HG03342 (cell line): ENCODE results near the gene GRIK4.

Experiments used
- ATAC-seq: cut with Tn5 transposase; IDR thresholded peaks from one replicate; pipeline ENCODE4 v1.9.1; 2021; ENCODE audit warnings: mild to moderate bottlenecking, moderate library complexity; ENCODE audit not compliant: unreplicated experiment

Gene GRIK4

DNA sequence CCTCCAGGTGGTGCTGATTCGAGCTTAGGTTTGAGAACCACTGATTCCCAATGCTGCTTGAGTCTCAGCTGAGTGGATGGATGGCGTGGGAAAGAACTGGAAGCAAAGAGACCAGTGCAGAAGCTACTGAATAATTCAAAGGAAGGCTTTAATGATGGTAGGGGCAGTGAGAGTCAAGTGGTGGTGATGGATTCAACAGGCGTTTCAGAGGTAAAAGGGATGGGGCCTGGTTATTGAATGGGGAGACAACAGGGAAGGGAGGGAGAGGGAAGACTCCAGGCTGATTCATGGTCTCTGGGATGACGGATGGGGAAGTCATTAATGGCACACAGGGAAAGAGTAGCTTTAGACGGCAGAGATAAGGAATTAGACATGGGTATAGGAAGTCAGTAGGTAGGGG lies 408.0 kb downstream of the GRIK4 start:
- ATAC-seq, result no peak

DNA sequence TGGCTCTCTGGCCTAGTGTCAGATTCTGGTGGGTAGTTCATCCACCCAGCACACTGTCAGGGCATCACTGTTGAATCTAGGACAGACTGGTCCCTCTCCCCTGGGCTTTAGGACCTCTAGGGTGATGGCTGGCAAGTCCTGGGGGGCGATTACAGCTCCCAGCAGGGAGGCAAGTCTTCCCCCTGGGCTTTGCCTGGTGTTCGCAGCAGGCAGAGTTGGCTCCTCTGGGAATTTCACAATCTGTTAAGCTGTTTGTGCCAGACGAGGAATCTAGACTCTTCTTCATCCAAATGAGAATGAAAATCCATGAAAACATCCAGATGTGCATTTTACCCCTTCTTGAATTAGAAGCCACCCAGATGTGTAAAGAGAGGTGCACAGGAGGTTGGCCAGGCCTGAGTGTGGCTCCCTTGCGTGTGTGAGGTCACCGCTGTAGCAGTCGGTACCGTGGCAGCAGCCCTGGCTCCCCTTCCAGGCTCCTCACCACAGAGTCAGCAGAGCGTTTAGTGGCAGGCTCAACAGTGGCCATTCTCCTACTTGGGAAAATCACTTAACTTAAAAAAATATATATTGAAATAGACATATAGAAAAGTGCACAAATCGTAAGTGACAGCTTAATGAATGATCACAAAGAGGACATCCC lies 412.4 kb downstream of the GRIK4 start:
- ATAC-seq, result no peak

DNA sequence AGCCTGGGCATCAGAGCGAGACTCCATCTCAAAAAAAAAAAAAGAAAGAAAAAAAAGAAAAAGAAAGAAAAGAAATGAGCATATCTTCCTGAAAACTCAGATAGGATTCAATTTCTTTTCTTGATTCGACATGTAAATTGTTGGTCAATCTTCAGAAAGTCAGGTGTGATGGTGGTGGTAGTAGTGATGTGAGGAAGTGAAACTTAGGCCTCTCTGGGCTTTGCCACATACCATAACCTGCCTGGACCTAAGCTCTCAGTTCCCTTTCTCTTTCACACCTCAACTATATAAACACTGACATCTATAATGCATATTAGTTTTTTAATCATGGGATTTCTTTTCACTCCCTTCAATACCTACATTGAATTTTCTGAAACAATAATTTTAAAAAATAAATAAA lies 414.4 kb downstream of the GRIK4 start:
- ATAC-seq, result peak; percentile 99

DNA sequence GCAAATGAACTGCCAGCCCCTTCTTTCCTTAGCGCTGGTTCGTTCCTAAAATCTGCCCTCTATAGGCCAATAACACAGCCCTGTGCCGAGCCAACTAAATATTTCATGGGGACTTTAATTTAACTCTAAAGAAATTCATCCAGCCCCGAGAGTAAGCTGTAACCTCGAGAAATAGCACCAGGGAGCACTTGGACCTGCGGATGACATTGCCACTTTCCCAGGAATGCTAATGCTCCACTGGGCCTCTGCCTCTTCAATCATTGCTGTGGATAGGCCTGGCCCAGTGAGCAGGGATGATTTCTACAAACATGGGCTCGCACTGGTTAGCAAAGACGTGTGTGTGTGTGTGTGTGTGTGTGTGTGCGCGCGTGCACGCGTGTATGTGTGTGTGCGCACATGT lies 417.1 kb downstream of the GRIK4 start:
- no peak for ATAC-seq

DNA sequence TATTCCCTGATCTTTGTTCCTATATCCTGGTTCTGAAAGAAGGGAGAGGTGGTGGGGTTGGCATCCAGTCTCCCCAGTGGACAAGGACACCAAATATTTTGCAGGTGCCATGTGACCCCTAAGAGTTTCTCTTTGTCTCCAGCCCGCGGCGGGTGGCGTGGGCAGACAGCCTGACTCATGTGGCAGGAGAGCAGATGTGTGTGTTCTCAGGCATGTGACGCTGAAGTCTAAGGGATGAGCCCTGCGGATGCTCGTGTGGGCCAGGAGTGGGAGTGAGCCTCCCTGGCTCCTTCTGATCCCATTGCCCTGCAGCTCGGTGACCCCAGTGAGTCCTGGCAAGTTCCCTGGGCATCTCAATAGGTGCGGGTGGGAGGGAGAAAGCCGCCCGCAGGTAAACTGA lies 417.5 kb downstream of the GRIK4 start:
- ATAC-seq, result no peak

DNA sequence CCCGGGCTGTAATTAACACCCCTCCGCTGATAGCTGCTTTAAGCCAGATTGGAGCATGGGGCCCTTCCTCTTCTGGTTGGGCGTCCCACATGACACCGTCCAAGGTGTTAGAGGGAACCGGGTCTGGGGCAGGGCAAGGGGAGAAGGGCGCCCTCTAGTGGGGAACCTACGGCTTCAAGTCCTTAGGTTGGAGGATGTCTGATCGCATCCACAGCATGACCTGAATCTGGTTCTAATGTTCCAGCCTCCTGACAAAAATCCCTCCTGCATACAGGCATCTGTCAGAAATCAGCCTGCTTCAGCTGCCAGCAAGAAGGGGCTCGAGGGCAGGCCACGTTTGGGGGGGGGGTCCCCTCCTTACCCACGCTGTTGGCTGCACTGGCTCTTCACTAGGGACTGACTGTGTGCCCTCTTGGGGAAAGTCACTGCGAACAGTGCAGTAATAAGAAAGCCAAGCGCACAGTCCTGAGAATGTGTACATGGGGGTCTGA lies 418.2 kb downstream of the GRIK4 start:
- ATAC-seq, result no peak

DNA sequence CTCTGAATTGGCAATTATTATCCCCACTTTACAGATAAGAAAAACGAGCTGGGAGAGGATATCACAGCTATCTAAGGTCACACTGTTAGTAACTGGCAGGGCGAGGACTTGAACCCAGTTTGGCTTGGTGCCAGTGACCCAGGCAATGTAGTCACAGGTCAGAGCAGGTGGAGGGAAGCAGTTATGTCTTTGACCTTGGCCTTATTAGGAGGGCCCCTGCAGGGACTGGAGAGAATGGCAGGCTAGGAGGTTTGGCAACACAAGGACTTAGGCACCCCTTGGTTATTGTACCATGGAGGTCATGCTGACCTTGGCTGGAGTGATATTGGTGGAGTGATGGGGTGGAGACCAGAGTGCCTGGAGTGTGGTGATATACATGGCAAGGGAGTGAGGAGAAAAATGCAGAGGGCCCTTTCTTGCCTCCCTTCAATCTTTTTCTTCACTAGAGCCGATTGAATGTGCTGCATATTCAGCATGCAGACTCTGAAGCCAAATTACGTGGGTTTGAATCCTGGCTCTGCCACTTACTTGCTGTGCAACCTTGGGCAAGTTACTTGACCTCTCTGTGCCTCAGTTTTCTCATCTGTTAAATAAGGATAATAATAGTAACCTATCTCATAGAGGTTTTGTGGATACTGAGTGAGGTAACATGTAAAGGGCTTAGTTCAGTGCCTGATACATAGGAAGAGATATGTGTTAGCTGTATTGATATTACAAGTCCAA lies 419.7 kb downstream of the GRIK4 start:
- no peak for ATAC-seq

DNA sequence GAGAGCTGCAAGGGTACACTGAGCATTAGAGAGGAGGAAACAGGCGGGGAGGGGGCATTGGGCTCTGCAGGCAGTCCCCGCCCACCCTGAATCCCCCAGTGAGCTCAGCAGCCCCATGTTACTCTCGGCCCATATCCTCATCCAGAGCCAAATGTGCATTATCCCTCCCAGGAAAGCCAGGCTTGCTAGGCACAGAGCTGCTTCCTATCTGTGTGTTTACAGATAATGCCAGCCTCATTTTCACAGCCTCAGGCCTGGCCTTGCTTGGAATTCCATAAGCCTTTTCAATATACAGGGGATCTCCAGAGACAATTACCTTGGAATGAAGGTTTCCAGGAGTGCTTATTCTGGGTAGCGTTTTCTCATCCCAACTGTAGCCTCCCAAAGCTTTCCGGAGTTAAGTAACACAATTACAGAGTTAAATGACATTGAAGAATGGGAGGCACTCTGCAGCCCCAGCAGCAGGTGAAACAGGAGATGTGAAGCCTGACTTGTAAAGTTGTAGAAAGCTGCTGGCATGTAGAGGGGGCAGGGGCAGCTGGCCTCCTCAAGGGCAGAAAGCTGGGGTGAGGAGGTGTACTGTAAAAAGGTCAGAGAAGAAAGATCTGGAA lies 420.9 kb downstream of the GRIK4 start:
- no peak for ATAC-seq

DNA sequence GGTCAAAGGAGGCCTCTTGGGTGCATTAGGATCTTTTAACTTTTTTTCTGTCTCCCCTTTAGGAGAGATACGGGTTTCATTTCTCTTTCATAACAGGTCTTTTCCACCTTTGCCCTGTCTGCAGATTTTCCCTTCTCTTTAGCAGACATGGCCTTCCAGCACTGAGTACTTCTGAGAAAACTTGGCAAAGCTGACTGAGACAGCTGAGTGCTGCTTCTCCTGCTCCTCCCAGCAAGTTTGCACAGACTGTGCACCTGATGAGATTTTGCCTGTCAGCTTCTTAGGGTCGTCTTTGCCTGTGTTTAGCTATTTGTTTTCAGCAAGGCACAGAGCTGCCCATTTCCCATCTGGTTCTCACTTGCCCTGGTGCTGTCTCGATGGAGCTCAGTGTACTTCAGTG lies 424.8 kb downstream of the GRIK4 start:
- ATAC-seq, result no peak

DNA sequence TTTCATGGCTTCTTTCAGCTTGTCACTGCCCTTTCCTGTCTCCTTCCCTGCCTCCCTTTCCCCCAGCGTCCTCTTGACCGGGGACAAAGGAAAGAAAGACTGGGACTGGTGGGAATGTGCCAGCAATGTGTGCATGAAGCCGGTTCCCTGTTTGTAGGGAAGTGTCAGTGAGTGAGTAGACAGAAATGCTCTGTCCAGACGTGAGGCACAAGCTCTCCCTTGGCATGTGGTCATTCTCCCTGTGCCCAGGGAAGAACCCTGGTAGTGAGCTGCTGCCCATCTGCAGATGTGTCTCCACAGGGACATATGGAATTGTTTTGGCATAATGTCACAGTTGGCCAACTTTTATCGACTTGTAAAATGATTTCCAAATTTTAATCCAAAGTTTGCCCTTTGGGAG lies 426.0 kb downstream of the GRIK4 start:
- no peak for ATAC-seq

DNA sequence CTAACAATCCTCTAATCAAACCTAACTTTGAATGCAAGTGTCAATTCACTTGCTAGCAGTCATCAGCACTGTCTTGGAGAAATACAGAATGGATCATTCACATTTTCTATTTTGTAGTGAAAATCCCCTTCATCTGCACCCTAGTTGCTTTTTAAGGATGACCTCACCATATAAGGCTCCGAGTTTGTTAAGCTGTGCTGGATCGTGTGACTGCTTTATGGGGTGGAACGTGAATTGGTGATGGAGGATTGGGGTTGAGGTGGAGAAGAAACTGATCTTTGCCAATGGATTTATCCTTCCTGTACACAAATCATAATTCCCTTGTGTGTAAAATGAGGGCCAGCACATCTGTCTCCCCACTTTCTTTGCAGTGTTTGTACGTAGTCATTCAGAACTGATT lies 426.7 kb downstream of the GRIK4 start:
- ATAC-seq, result no peak

DNA sequence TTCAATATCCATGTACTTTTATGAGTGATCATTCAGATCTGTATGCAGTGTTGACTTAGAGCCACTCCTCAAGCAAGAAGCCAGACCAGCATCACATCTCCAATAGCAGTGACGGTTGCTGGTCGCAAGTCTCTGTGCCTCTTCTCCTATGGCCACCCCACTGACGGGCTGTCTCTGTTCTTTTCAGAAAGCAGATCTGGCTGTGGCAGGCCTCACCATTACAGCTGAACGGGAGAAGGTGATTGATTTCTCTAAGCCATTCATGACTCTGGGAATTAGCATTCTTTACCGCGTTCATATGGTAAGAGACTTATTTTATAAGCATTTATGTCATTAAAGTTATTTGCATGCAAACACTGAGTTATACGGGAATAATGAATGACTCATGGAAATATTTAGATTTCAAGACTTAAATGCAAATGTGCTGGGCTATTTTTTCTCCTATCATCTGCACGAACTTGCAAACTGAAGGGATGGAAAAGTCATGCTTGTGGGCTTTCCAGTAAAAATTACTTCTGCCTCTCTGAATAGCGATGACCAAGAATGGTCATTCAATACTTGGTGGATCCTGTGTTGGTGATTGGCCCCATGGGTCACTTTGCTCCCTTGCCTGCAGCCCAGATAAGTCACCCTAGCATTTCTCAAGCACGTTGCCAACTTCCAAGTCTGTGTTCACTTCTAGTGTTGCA lies 428.8 kb downstream of the GRIK4 start:
- no peak for ATAC-seq

DNA sequence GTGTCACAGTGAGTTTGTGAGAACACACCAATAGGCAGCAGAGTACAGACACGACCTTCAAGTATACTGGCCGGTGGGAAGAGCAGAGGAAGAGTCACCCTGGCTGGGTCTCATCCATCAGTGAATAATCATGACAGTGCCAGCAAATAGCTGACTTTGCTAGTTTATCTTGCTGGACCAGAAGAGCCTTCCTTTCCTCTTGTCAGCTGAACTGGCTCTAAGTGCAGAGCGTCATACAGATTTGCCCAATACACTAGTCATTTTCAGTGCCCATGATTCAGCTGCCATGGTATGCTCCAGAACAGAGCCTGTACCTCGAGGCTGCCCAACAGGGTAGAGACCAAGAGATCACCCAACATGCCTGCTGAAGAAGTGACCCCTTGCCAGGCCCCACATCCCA lies 429.5 kb downstream of the GRIK4 start:
- ATAC-seq, result no peak

DNA sequence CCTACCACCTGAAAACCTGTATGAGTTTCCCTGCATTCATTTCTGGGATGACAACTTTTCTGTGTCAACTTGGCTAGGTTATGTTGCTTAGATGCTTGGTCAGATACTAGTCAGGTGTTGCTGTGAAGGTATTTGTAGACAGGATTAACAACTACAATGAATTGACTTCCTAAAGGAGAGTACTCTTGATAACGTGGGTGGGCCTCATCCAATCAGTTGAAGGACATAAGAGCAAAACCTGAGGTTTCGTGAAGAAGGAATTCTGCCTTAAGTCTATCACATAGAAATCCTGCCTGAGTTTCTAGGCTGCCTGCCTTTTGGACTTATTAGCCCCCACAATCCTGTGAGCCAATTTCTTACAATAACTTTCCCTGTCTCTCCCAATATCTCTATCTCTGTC lies 431.2 kb downstream of the GRIK4 start:
- ATAC-seq, result no peak

DNA sequence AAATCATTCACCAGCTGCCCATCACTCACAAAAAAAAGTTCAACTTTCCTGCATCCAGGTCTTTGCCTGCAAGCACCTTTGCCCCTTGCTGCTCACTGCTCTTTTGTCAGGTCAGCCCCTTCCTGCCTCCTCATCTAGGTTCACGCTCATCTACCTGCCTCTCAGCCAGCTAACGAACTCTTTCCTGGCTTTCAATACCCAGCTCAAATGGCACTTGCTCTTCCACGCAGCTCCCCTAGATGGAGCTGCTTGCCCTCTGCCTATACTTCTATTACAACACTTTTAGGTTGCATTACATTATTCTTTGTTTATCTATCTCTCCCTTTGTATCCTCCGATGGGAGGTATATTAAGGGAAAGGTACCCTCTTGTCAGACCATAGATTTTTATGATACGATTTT lies 433.5 kb downstream of the GRIK4 start:
- no peak for ATAC-seq

DNA sequence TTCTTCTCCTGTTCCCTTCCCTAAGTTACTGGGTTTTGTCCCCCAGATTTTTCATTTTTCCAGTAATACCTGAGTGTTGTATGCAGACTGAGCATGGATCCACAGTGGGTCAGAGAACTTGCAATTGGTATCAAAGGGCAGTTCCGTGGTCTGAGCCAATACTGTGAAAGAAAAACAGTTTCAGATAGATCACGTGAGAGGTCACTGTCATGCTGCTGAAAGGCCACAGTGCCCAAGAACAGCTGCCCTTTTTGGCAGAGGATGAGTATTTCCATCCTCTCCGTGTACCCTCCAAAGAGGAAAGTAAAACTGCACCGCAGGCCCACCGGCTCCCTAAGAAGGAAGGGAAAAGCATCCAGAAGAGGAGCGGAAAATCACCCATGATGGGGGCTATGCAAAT lies 439.3 kb downstream of the GRIK4 start:
- ATAC-seq, result no peak

DNA sequence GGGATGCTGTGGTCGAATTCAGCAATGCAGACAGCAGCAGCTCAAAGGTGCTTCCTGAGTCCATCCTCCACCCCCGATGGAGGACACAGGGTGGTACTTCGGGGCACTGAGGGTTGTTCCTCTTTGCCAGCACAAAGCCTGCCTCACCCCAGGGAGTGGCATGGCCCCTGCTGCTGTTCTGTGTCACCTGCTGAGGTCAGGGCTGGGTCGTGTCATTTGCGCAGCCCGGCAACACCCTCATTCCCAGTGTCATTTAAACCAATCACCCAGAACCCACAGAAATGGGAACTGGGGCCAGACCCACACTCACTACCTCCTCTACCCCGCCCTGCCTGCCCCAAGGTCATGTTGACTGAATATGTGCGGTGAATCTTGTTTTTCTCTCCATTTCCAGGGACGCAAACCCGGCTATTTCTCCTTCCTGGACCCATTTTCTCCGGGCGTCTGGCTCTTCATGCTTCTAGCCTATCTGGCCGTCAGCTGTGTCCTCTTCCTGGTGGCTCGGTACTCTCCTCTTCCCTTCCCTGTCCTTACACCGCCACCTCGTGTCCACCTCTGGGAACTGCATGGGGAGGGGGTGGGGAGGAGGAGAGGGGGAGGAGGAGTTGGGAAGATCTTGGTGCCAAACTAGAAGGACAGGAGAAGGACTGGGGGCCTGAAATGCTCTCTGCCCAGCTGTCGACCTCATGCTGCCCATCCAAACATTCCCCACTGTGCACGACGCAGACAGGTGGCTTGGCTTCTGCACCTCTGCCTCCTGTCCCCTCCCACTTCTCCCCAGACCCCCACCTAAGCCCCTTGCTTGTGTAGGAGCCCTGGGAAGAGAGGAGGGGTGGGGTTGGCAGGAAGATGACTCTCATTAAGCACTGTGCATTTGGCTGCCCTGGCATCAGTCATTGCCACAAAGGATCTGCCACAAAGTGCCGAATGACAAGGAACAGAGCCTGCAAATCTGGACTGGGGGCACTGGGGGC lies 441.2 kb downstream of the GRIK4 start:
- ATAC-seq, result no peak

DNA sequence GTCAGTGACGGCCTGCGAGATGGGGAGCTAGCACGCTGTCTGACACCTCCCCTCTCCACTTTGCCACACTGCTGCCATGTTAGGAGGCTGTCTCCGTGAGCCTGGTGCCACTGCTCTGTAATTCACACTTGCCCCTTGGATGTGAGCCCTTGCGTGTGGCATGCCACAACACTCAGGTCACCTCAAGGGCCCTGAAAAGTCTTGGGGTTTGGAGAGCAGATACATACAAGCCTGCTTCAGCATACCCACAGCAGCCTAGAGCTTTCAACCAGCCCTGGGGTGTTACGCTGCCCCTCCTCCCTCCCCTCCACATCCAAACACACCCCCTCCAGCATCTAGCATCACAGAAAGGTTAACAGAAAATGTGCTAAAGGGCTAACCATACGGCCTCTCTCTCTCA lies 442.8 kb downstream of the GRIK4 start:
- ATAC-seq, result no peak

DNA sequence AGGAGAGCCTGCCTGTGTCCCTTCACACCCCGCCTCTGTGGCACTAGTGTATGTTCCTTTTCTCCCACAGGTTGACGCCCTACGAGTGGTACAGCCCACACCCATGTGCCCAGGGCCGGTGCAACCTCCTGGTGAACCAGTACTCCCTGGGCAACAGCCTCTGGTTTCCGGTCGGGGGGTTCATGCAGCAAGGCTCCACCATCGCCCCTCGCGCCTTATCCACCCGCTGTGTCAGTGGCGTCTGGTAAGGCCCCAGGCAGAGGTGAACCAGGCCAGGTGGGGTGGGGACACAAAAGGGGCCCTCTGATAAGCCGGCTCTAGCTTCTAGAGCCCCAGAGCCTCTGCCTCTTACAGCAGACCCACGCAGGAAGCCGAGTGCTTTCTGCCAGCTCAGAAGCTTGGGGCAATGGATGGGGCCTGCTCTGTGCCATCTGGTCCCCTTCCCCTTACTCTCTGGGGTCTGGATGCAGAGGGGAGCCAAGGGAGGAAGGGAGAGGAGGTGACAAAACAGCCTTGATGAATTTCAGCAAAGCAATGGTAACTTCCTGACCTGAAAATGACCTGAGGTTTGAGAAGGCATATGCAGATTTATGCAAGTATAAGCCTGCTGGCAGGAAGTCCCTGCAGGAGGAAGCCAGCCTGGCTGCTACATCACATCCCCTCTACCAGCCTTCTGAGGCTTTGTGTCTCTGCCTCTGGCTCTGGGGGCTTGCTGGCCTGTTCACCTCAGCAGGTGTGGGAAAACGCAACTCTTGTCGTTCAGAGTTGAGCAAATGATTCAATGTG lies 445.4 kb downstream of the GRIK4 start:
- ATAC-seq, result no peak

DNA sequence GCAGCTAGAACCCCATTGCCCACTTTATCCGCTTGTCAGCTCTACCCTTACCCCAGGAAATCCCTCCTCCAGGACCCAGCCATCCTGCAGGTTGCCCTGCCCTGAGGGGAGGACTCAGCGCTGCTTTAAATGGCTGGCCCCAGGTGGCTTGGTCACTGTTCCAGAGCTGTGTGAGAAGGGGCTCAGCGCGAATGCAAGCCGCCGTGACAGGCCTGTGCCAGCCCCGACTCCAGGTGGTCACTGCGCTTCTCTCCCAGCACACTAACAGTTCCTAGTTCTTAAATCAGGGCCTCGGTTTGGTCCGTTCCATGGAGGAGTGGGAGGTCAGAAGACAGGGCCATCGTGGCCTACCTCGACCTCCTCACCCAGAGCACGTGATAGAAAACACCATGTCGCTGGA lies 446.6 kb downstream of the GRIK4 start:
- ATAC-seq, result no peak
